HEK293 (cell line): ENCODE results near the gene LBX2.

Experiments used
- FEZF1 ChIP-seq: fragments of 450-650 bp; formaldehyde crosslinking; IDR thresholded peaks from 2 replicates; pipeline ENCODE4 v1.5.1; 2016; ENCODE audit warnings: missing biosample characterization, missing genetic modification characterization
- GFI1B ChIP-seq: fragments of 450-650 bp; formaldehyde crosslinking; IDR thresholded peaks from 2 replicates; pipeline ENCODE4 v1.5.1; 2016; ENCODE audit warnings: missing biosample characterization, missing genetic modification characterization
- KLF7 ChIP-seq: fragments of 450-650 bp; formaldehyde crosslinking; IDR thresholded peaks from 2 replicates; pipeline ENCODE4 v1.5.1; 2016; ENCODE audit warnings: missing biosample characterization, missing genetic modification characterization, borderline replicate concordance
- KLF8 ChIP-seq: fragments of 450-650 bp; formaldehyde crosslinking; IDR thresholded peaks from 2 replicates; pipeline ENCODE4 v1.5.1; 2016; ENCODE audit warnings: missing biosample characterization, missing genetic modification characterization
- MYNN ChIP-seq: fragments of 450-650 bp; formaldehyde crosslinking; IDR thresholded peaks from 2 replicates; pipeline ENCODE4 v1.5.1; 2016; ENCODE audit warnings: missing biosample characterization, missing genetic modification characterization, borderline replicate concordance
- RBAK ChIP-seq: fragments of 450-650 bp; formaldehyde crosslinking; IDR thresholded peaks from 2 replicates; pipeline ENCODE4 v1.5.1; 2016; ENCODE audit warnings: missing biosample characterization, missing genetic modification characterization
- SP2 ChIP-seq: fragments of 450-650 bp; formaldehyde crosslinking; IDR thresholded peaks from 2 replicates; pipeline ENCODE4 v1.5.1; 2016; ENCODE audit warnings: missing biosample characterization, missing genetic modification characterization
- ZBTB48 ChIP-seq: fragments of 450-650 bp; formaldehyde crosslinking; IDR thresholded peaks from 2 replicates; pipeline ENCODE4 v1.5.1; 2016; ENCODE audit warnings: missing biosample characterization, missing genetic modification characterization
- ZFP37 ChIP-seq: fragments of 450-650 bp; formaldehyde crosslinking; IDR thresholded peaks from 2 replicates; pipeline ENCODE4 v1.5.1; 2016; ENCODE audit warnings: missing biosample characterization, missing genetic modification characterization
- ZFP41 ChIP-seq: fragments of 450-650 bp; formaldehyde crosslinking; IDR thresholded peaks from 2 replicates; pipeline ENCODE4 v1.5.1; 2016; ENCODE audit warnings: missing biosample characterization, missing genetic modification characterization, borderline replicate concordance
- ZFP69B ChIP-seq: fragments of 450-650 bp; formaldehyde crosslinking; IDR thresholded peaks from 2 replicates; pipeline ENCODE4 v1.5.1; 2016; ENCODE audit warnings: missing biosample characterization, missing genetic modification characterization
- ZNF121 ChIP-seq: fragments of 450-650 bp; formaldehyde crosslinking; IDR thresholded peaks from 2 replicates; pipeline ENCODE4 v1.5.1; 2016; ENCODE audit warnings: missing biosample characterization, missing genetic modification characterization
- ZNF140 ChIP-seq: fragments of 450-650 bp; formaldehyde crosslinking; IDR thresholded peaks from 2 replicates; pipeline ENCODE4 v1.5.1; 2016; ENCODE audit warnings: missing biosample characterization, missing genetic modification characterization
- ZNF174 ChIP-seq: fragments of 450-650 bp; formaldehyde crosslinking; IDR thresholded peaks from 2 replicates; pipeline ENCODE4 v1.5.0; 2017; ENCODE audit warnings: missing biosample characterization, mild to moderate bottlenecking, missing genetic modification characterization
- ZNF19 ChIP-seq: fragments of 450-650 bp; formaldehyde crosslinking; IDR thresholded peaks from 2 replicates; pipeline ENCODE4; 2016; ENCODE audit warnings: missing biosample characterization, missing genetic modification characterization, low read depth
- ZNF2 ChIP-seq: fragments of 450-650 bp; formaldehyde crosslinking; IDR thresholded peaks from 2 replicates; pipeline ENCODE4 v1.5.1; 2016; ENCODE audit warnings: missing biosample characterization, missing genetic modification characterization
- ZNF23 ChIP-seq: fragments of 450-650 bp; formaldehyde crosslinking; IDR thresholded peaks from 2 replicates; pipeline ENCODE4 v1.5.1; 2016; ENCODE audit warnings: missing biosample characterization, missing genetic modification characterization, borderline replicate concordance
- ZNF274 ChIP-seq, 2 experiments: fragments of 200-500 bp in 1 of 2; fragments of 450-650 bp in 1 of 2; sonication (Bioruptor generic) in 1 of 2; formaldehyde crosslinking in 1 of 2; IDR thresholded peaks; 2 replicates each; pipeline versions ENCODE4 v1.5.1 to v1.6.1; 2014 to 2016; ENCODE audit warnings: borderline replicate concordance in 1 of 2, inconsistent platforms in 1 of 2, low read length in 1 of 2, missing biosample characterization in 1 of 2, missing genetic modification characterization in 1 of 2
- ZNF391 ChIP-seq: fragments of 450-650 bp; formaldehyde crosslinking; IDR thresholded peaks from 2 replicates; pipeline ENCODE4 v1.5.1; 2016; ENCODE audit warnings: low read depth, missing biosample characterization, missing genetic modification characterization, borderline replicate concordance
- ZNF404 ChIP-seq: fragments of 450-650 bp; formaldehyde crosslinking; IDR thresholded peaks from 2 replicates; pipeline ENCODE4 v1.5.1; 2017; ENCODE audit warnings: missing biosample characterization, missing genetic modification characterization
- ZNF423 ChIP-seq: fragments of 450-650 bp; formaldehyde crosslinking; IDR thresholded peaks from 2 replicates; pipeline ENCODE4 v1.5.1; 2016; ENCODE audit warnings: missing biosample characterization, missing genetic modification characterization
- ZNF426 ChIP-seq: fragments of 450-650 bp; formaldehyde crosslinking; IDR thresholded peaks from 2 replicates; pipeline ENCODE4 v1.5.1; 2017; ENCODE audit warnings: missing biosample characterization, missing genetic modification characterization, mild to moderate bottlenecking, inconsistent platforms, moderate library complexity
- ZNF501 ChIP-seq: fragments of 450-650 bp; formaldehyde crosslinking; IDR thresholded peaks from 2 replicates; pipeline ENCODE4 v1.5.1; 2016; ENCODE audit warnings: missing biosample characterization, missing genetic modification characterization
- ZNF530 ChIP-seq: fragments of 450-650 bp; formaldehyde crosslinking; IDR thresholded peaks from 2 replicates; pipeline ENCODE4 v1.5.1; 2016; ENCODE audit warnings: low read depth, missing biosample characterization, missing genetic modification characterization
- ZNF558 ChIP-seq: fragments of 450-650 bp; formaldehyde crosslinking; IDR thresholded peaks from 2 replicates; pipeline ENCODE4 v1.5.1; 2016; ENCODE audit warnings: missing biosample characterization, missing genetic modification characterization
- ZNF629 ChIP-seq: fragments of 450-650 bp; formaldehyde crosslinking; IDR thresholded peaks from 2 replicates; pipeline ENCODE4 v1.5.1; 2017; ENCODE audit warnings: missing biosample characterization, missing genetic modification characterization
- ZNF658 ChIP-seq: fragments of 450-650 bp; formaldehyde crosslinking; IDR thresholded peaks from 2 replicates; pipeline ENCODE4; 2016; ENCODE audit warnings: missing biosample characterization, missing genetic modification characterization
- ZNF701 ChIP-seq: fragments of 450-650 bp; formaldehyde crosslinking; IDR thresholded peaks from 2 replicates; pipeline ENCODE4 v1.5.1; 2016; ENCODE audit warnings: missing biosample characterization, missing genetic modification characterization
- ZNF76 ChIP-seq: fragments of 450-650 bp; formaldehyde crosslinking; IDR thresholded peaks from 2 replicates; pipeline ENCODE4; 2016; ENCODE audit warnings: low read depth, missing biosample characterization, missing genetic modification characterization, borderline replicate concordance
- ZNF776 ChIP-seq: fragments of 450-650 bp; formaldehyde crosslinking; IDR thresholded peaks from 2 replicates; pipeline ENCODE4 v1.5.0; 2017; ENCODE audit warnings: missing biosample characterization, missing genetic modification characterization, borderline replicate concordance
- ZNF777 ChIP-seq: fragments of 450-650 bp; formaldehyde crosslinking; IDR thresholded peaks from 2 replicates; pipeline ENCODE4 v1.5.1; 2017; ENCODE audit warnings: missing biosample characterization, missing genetic modification characterization, borderline replicate concordance
- ZNF785 ChIP-seq: fragments of 450-650 bp; formaldehyde crosslinking; IDR thresholded peaks from 2 replicates; pipeline ENCODE4 v1.5.1; 2016; ENCODE audit warnings: missing biosample characterization, missing genetic modification characterization
- TF ChIP-seq, protein P1 (sequence below): fragments of 450-650 bp; formaldehyde crosslinking; IDR thresholded peaks from 2 replicates; pipeline ENCODE4 v1.5.1; 2017; ENCODE audit warnings: missing biosample characterization, missing genetic modification characterization
- TF ChIP-seq, protein P2 (sequence below): fragments of 450-650 bp; formaldehyde crosslinking; IDR thresholded peaks from 2 replicates; pipeline ENCODE4 v1.5.1; 2016; ENCODE audit warnings: missing biosample characterization, missing genetic modification characterization
- TF ChIP-seq, protein P3 (sequence below): fragments of 450-650 bp; formaldehyde crosslinking; IDR thresholded peaks from 2 replicates; pipeline ENCODE4 v1.5.1; 2016; ENCODE audit warnings: missing biosample characterization, missing genetic modification characterization
- TF ChIP-seq, protein P4 (sequence below): fragments of 450-650 bp; formaldehyde crosslinking; IDR thresholded peaks from 2 replicates; pipeline ENCODE4 v1.5.1; 2017; ENCODE audit warnings: missing biosample characterization, missing genetic modification characterization

Gene LBX2

DNA sequence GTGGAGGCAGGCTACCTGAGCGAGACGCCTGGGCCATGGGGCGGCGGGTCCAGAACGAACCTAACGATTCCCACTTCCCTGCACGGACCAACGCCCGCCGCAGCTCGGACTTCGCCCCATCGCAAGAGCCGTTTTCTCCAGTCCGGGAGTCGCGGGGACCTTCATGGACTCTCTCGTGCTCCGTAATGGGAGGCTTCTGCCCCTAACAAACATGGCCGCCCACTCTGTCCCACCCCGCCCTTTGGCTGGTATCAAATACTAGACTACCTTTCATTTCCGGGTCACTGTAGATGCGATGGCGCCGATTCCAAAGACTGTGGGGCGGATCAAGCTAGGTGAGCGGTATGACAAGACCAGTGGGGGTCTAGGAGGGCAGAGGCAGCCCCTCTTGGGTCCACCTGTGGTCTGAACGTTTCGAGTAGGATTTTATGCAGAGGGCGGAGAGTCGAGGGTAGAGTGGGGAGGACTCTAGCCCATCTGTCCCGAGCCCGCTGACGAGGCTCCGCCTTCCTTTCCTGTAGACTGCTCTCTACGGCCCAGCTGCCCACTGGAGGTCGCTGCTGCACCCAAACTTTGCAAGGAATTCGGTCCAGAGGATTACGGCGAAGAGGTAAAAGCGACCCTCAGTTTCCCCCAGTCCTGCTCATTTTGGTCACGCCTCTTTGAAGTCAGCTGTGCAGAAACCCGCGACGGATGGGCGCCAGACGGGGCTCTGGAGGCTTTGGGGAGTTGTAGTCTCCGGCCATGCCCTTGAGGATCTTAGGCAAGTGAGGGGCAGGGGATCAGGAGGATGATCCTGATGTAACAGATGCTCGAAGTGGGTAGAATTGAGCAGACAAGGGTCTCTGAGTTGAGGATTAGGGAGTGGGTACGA is 16.4 kb downstream of the LBX2 start, which contains the start of the genes CCDC142 and TTC31 (continued):
- no peak for TF ChIP-seq ZNF785 (tag by site-specific recombination)
- no peak for TF ChIP-seq ZNF426 (tag by site-specific recombination)
- TF ChIP-seq ZNF530 = no peak
- TF ChIP-seq ZNF777 (tag by site-specific recombination) = no peak
- TF ChIP-seq, protein P1, sequence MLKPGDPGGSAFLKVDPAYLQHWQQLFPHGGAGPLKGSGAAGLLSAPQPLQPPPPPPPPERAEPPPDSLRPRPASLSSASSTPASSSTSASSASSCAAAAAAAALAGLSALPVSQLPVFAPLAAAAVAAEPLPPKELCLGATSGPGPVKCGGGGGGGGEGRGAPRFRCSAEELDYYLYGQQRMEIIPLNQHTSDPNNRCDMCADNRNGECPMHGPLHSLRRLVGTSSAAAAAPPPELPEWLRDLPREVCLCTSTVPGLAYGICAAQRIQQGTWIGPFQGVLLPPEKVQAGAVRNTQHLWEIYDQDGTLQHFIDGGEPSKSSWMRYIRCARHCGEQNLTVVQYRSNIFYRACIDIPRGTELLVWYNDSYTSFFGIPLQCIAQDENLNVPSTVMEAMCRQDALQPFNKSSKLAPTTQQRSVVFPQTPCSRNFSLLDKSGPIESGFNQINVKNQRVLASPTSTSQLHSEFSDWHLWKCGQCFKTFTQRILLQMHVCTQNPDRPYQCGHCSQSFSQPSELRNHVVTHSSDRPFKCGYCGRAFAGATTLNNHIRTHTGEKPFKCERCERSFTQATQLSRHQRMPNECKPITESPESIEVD = no peak
- TF ChIP-seq ZBTB48 (tag by site-specific recombination) = no peak; the same call in 1 of the 2 replicates
- TF ChIP-seq ZFP41 (tag by site-specific recombination) = no peak
- TF ChIP-seq ZNF19 (tag by site-specific recombination) = no peak
- TF ChIP-seq ZNF701 (tag by site-specific recombination) = no peak
- TF ChIP-seq ZNF121 (tag by site-specific recombination) = no peak
- TF ChIP-seq, protein P2, sequence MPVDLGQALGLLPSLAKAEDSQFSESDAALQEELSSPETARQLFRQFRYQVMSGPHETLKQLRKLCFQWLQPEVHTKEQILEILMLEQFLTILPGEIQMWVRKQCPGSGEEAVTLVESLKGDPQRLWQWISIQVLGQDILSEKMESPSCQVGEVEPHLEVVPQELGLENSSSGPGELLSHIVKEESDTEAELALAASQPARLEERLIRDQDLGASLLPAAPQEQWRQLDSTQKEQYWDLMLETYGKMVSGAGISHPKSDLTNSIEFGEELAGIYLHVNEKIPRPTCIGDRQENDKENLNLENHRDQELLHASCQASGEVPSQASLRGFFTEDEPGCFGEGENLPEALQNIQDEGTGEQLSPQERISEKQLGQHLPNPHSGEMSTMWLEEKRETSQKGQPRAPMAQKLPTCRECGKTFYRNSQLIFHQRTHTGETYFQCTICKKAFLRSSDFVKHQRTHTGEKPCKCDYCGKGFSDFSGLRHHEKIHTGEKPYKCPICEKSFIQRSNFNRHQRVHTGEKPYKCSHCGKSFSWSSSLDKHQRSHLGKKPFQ (tag by site-specific recombination) = no peak
- TF ChIP-seq GFI1B = no peak
- no peak for TF ChIP-seq MYNN (tag by site-specific recombination)
- no peak for TF ChIP-seq ZNF404 (tag by site-specific recombination)
- TF ChIP-seq SP2 (tag by site-specific recombination) = peak; percentile 84
- TF ChIP-seq ZNF140 (tag by site-specific recombination) = no peak
- 0 out of 2 replicates have a peak, but pooled peaks have one; percentile 84 for TF ChIP-seq KLF7 (tag by site-specific recombination)
- peak; percentile 82; the same call in 1 of the 2 replicates for TF ChIP-seq ZNF501 (tag by site-specific recombination)
- TF ChIP-seq ZNF76 (tag by site-specific recombination) = peak; percentile 74
- TF ChIP-seq KLF8 (tag by site-specific recombination) = peak; percentile 94
- TF ChIP-seq ZNF274 (IDR thresholded peaks at IDR 0.05; ENCODE audit: low read length) = no peak
- no peak for TF ChIP-seq ZNF274 (tag by site-specific recombination; IDR thresholded peaks at IDR 0.05; ENCODE audit: borderline replicate concordance)
- no peak for TF ChIP-seq ZNF558
- TF ChIP-seq ZNF23 = no peak
- peak; percentile 9; the same call in 1 of the 2 replicates for TF ChIP-seq ZFP69B (tag by site-specific recombination)
- TF ChIP-seq ZNF776 (tag by site-specific recombination) = no peak
- TF ChIP-seq ZNF391 (tag by site-specific recombination) = no peak
- TF ChIP-seq ZNF658 (tag by site-specific recombination) = no peak
- no peak for TF ChIP-seq RBAK (tag by site-specific recombination)
- TF ChIP-seq, protein P3, sequence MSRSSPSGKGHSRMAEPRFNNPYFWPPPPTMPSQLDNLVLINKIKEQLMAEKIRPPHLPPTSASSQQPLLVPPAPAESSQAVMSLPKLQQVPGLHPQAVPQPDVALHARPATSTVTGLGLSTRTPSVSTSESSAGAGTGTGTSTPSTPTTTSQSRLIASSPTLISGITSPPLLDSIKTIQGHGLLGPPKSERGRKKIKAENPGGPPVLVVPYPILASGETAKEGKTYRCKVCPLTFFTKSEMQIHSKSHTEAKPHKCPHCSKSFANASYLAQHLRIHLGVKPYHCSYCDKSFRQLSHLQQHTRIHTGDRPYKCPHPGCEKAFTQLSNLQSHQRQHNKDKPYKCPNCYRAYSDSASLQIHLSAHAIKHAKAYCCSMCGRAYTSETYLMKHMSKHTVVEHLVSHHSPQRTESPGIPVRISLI (tag by site-specific recombination) = no peak
- no peak for TF ChIP-seq ZNF174 (tag by site-specific recombination)
- TF ChIP-seq ZNF2 (tag by site-specific recombination) = peak; percentile 63
- peak; percentile 62; the same call in 1 of the 2 replicates for TF ChIP-seq ZNF629 (tag by site-specific recombination)
- TF ChIP-seq ZNF423 (tag by site-specific recombination) = no peak
- TF ChIP-seq, protein P4, sequence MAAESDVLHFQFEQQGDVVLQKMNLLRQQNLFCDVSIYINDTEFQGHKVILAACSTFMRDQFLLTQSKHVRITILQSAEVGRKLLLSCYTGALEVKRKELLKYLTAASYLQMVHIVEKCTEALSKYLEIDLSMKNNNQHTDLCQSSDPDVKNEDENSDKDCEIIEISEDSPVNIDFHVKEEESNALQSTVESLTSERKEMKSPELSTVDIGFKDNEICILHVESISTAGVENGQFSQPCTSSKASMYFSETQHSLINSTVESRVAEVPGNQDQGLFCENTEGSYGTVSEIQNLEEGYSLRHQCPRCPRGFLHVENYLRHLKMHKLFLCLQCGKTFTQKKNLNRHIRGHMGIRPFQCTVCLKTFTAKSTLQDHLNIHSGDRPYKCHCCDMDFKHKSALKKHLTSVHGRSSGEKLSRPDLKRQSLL (tag by site-specific recombination) = no peak
- no peak for TF ChIP-seq ZFP37 (tag by site-specific recombination)
- TF ChIP-seq FEZF1 (tag by site-specific recombination) = no peak
